ENCODE measurements around the gene MTPN.

- no peak for TF ChIP-seq POLR2AphosphoS5 (IDR thresholded peaks at IDR 0.05)
- TF ChIP-seq, protein P1, sequence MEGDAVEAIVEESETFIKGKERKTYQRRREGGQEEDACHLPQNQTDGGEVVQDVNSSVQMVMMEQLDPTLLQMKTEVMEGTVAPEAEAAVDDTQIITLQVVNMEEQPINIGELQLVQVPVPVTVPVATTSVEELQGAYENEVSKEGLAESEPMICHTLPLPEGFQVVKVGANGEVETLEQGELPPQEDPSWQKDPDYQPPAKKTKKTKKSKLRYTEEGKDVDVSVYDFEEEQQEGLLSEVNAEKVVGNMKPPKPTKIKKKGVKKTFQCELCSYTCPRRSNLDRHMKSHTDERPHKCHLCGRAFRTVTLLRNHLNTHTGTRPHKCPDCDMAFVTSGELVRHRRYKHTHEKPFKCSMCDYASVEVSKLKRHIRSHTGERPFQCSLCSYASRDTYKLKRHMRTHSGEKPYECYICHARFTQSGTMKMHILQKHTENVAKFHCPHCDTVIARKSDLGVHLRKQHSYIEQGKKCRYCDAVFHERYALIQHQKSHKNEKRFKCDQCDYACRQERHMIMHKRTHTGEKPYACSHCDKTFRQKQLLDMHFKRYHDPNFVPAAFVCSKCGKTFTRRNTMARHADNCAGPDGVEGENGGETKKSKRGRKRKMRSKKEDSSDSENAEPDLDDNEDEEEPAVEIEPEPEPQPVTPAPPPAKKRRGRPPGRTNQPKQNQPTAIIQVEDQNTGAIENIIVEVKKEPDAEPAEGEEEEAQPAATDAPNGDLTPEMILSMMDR (IDR thresholded peaks at IDR 0.05), result no peak
- TF ChIP-seq POLR2A (IDR thresholded peaks at IDR 0.05), result no peak
- no peak for TF ChIP-seq EP300 (IDR thresholded peaks at IDR 0.05)
Observed at GRCh38 chr7:135991322-135991721, 14.2 kb upstream of the MTPN start.

Measured in gastroesophageal sphincter (tissue), 3 donors.